Glutamatergic neuron (in vitro differentiated cells): ENCODE results near the gene KRT84. TPM values are rescaled to one million over a fixed set of nuclear protein-coding genes. Genes with fewer than 3 reads are reported as not detected.

ENCODE experiments used
- DNase-seq: peaks from one replicate; pipeline ENCODE4 v3.0.0; 2022
- H3K27ac Mint-ChIP-seq: one replicate; pipeline ENCODE4 v1.8.0; 2020; ENCODE audit warnings: mild to moderate bottlenecking, mixed read lengths, inconsistent platforms; ENCODE audit not compliant: unreplicated experiment
- H3K27me3 Mint-ChIP-seq: one replicate; pipeline ENCODE4 v1.8.0; 2020; ENCODE audit warnings: mild to moderate bottlenecking, moderate library complexity, mixed read lengths, inconsistent platforms; ENCODE audit not compliant: unreplicated experiment
- H3K36me3 Mint-ChIP-seq: one replicate; pipeline ENCODE4 v1.8.0; 2020; ENCODE audit warnings: mild to moderate bottlenecking, mixed read lengths, inconsistent platforms; ENCODE audit not compliant: unreplicated experiment
- H3K4me1 Mint-ChIP-seq: one replicate; pipeline ENCODE4 v1.8.0; 2020; ENCODE audit warnings: mild to moderate bottlenecking, low read depth, mixed read lengths, inconsistent platforms; ENCODE audit not compliant: unreplicated experiment
- H3K4me3 Mint-ChIP-seq: one replicate; pipeline ENCODE4 v1.8.0; 2020; ENCODE audit warnings: mild to moderate bottlenecking, mixed read lengths, inconsistent platforms; ENCODE audit not compliant: unreplicated experiment
- H3K9me3 Mint-ChIP-seq: one replicate; pipeline ENCODE4 v1.8.0; 2020; ENCODE audit warnings: mild to moderate bottlenecking, moderate library complexity, mixed read lengths, inconsistent platforms; ENCODE audit not compliant: unreplicated experiment
- CTCF ChIP-seq: fragments of 200-600 bp; sonication (generic); IDR thresholded peaks from one replicate; pipeline ENCODE4 v1.5.0; 2021; ENCODE audit not compliant: partially characterized antibody, unreplicated experiment
- total RNA-seq: library from RNA; stranded (reverse); fragmentation: NEBNext Ultra II Directional; extraction: Animal tissue kit (Norgen Biotek cat#: 25700); gene quantifications from one replicate; pipeline ENCODE4 v1.2.1, GENCODE V29; 2021; ENCODE audit not compliant: unreplicated experiment

The KRT84 gene
- total RNA-seq, 1 donor from 2014 or later: not detected

- Mint-ChIP-seq H3K4me3 (no peak overlapping the region), H3K27ac (no peak overlapping the region), H3K4me1 (peaks cover 5% of the 10 kb centered on the region), H3K9me3 (no peaks in the 10 kb centered on the region), H3K36me3 (no peaks in the 10 kb centered on the region), H3K27me3 (peaks cover 3% of the 10 kb centered on the region)
- DNase-seq: no peak
- TF ChIP-seq CTCF: no peak
Measured at GRCh38 chr12:52332381-52332780, 53.1 kb downstream of the KRT84 start.

- Mint-ChIP-seq H3K36me3 (no peaks in the 10 kb centered on the region), H3K4me1 (peaks cover 5% of the 10 kb centered on the region), H3K9me3 (no peaks in the 10 kb centered on the region), H3K4me3 (no peak overlapping the region), H3K27ac (no peak overlapping the region), H3K27me3 (peaks cover 3% of the 10 kb centered on the region)
- TF ChIP-seq CTCF: no peak
- DNase-seq: no peak
Measured at GRCh38 chr12:52331833-52332232, 53.6 kb downstream of the KRT84 start.

- Mint-ChIP-seq H3K27me3 (peaks cover 3% of the 10 kb centered on the region), H3K36me3 (no peaks in the 10 kb centered on the region), H3K9me3 (peaks cover 2% of the 10 kb centered on the region), H3K4me1 (peaks cover 5% of the 10 kb centered on the region), H3K4me3 (no peak overlapping the region), H3K27ac (no peak overlapping the region)
- no peak for TF ChIP-seq CTCF
- DNase-seq: no peak
Measured at GRCh38 chr12:52331039-52331438, 54.4 kb downstream of the KRT84 start.

- TF ChIP-seq CTCF: no peak
- Mint-ChIP-seq H3K4me1 (peaks cover 5% of the 10 kb centered on the region), H3K36me3 (peaks cover 3% of the 10 kb centered on the region), H3K27me3 (peaks cover 3% of the 10 kb centered on the region), H3K9me3 (peaks cover 4% of the 10 kb centered on the region), H3K4me3 (no peak overlapping the region), H3K27ac (no peak overlapping the region)
- DNase-seq: peak; percentile 2
Measured at GRCh38 chr12:52327830-52328500, 57.5 kb downstream of the KRT84 start.

Other genes starting within 250 kb of the KRT84 start
- gene KRT80, start 193.6 kb downstream of the KRT84 start, total RNA-seq: not detected
- not detected for gene KRT7, start 152.4 kb downstream of the KRT84 start, total RNA-seq
- not detected for gene KRT86, start 111.0 kb downstream of the KRT84 start, total RNA-seq
- not detected for gene KRT81, start 94.1 kb downstream of the KRT84 start, total RNA-seq
- gene KRT83, start 64.3 kb downstream of the KRT84 start, total RNA-seq: not detected
- not detected for gene KRT85, start 18.2 kb downstream of the KRT84 start, total RNA-seq
- not detected for gene KRT82, start 20.7 kb upstream of the KRT84 start, total RNA-seq
- gene KRT75, start 48.7 kb upstream of the KRT84 start, total RNA-seq: not detected
- not detected for gene KRT6B, start 66.5 kb upstream of the KRT84 start, total RNA-seq
- not detected for gene KRT6C, start 88.2 kb upstream of the KRT84 start, total RNA-seq
- gene KRT6A, start 107.6 kb upstream of the KRT84 start, total RNA-seq: not detected
- not detected for gene KRT5, start 134.7 kb upstream of the KRT84 start, total RNA-seq
- gene KRT71, start 167.5 kb upstream of the KRT84 start, total RNA-seq: not detected
- not detected for gene KRT74, start 188.2 kb upstream of the KRT84 start, total RNA-seq
- gene KRT72, start 215.8 kb upstream of the KRT84 start, total RNA-seq: not detected
- gene KRT73, start 232.9 kb upstream of the KRT84 start, total RNA-seq: not detected